Activated CD8-positive, alpha-beta T cell treated with anti-CD3 and anti-CD28 coated beads for 36 hours (primary cell): ENCODE data around the gene GLI1. TPM values are rescaled to one million over a fixed set of nuclear protein-coding genes. Genes with fewer than 3 reads are reported as not detected.
A peak's percentile ranks its signal among the peaks of the same experiment; 100 is the strongest.

ENCODE experiments used
- ATAC-seq: fragments of 200-7000 bp; cut with Tn5 transposase; one replicate; pipeline ENCODE4 v1.10.0; 2021; ENCODE audit warnings: mild to moderate bottlenecking, moderate library complexity
- CTCF ChIA-PET: fragments of 350-600 bp; sonication (Branson Sonifier 250); formaldehyde crosslinking; loops from one replicate; lab custom pipeline; 2021; ENCODE audit warnings: antibody characterized with exemption; lab: Charles Lee
- POLR2A ChIA-PET: fragments of 350-600 bp; sonication (Branson Sonifier 250); formaldehyde crosslinking; loops from one replicate; lab custom pipeline; 2021; ENCODE audit warnings: antibody characterized with exemption; lab: Charles Lee
- DNase-seq: peaks from one replicate; pipeline ENCODE4 v3.0.0-alpha.2; 2020
- H3K27ac Mint-ChIP-seq: one replicate; pipeline ENCODE4 v1.8.0; 2021; ENCODE audit warnings: mild to moderate bottlenecking, mixed read lengths
- H3K27me3 Mint-ChIP-seq: one replicate; pipeline ENCODE4 v1.8.0; 2021; ENCODE audit warnings: mixed read lengths
- H3K36me3 Mint-ChIP-seq: one replicate; pipeline ENCODE4 v1.8.0; 2021; ENCODE audit warnings: low read depth, mixed read lengths
- H3K4me1 Mint-ChIP-seq: one replicate; pipeline ENCODE4 v1.8.0; 2021; ENCODE audit warnings: low read depth, mixed read lengths
- H3K4me3 Mint-ChIP-seq: one replicate; pipeline ENCODE4 v1.8.0; 2021; ENCODE audit warnings: mild to moderate bottlenecking, moderate library complexity, mixed read lengths
- H3K9me3 Mint-ChIP-seq: one replicate; pipeline ENCODE4 v1.8.0; 2021; ENCODE audit warnings: mixed read lengths
- intact Hi-C: fragments of 100-400 bp; cut with micrococcal nuclease; formaldehyde crosslinking; loops from one replicate; pipeline ENCODE4 v1.10.0; 2022
- total RNA-seq, 2 experiments: library from RNA; stranded (reverse); gene quantifications; one replicate each; pipeline ENCODE4 v1.2.3, GENCODE V29; 2021
- TF ChIP-seq, protein P1 (sequence below): fragments of 200-600 bp; IDR thresholded peaks from one replicate; pipeline ENCODE4 v1.8.0; 2022; ENCODE audit warnings: antibody characterized with exemption, mild to moderate bottlenecking

The GLI1 gene
- total RNA-seq, 2 experiments from 2014 or later, result 0.20 to 0.83 TPM

DNA sequence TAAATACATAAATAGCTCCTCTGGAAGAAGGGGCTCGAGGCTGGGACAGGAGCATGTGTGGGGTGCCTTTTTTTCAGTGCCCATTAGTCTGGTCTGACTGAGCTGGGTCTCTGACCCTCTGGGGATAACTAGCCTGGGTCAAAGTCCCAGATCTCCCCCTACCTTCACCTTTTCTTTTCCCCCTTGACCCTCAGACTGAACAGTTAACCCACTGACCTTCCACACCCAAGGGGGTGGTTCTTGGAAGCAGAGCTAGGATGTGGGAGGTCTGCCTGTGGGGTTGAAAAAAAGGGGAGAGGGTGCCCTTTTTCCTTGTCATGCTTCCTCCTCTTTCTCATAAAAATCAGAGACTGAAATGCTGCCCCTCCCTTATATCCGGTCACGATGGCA lies 925 bp upstream of the GLI1 start:
- H3K9me3 Mint-ChIP-seq, result no peaks in the 10 kb centered on the region
- H3K4me1 Mint-ChIP-seq, result peaks cover 58% of the 10 kb centered on the region
- TF ChIP-seq, protein P1, sequence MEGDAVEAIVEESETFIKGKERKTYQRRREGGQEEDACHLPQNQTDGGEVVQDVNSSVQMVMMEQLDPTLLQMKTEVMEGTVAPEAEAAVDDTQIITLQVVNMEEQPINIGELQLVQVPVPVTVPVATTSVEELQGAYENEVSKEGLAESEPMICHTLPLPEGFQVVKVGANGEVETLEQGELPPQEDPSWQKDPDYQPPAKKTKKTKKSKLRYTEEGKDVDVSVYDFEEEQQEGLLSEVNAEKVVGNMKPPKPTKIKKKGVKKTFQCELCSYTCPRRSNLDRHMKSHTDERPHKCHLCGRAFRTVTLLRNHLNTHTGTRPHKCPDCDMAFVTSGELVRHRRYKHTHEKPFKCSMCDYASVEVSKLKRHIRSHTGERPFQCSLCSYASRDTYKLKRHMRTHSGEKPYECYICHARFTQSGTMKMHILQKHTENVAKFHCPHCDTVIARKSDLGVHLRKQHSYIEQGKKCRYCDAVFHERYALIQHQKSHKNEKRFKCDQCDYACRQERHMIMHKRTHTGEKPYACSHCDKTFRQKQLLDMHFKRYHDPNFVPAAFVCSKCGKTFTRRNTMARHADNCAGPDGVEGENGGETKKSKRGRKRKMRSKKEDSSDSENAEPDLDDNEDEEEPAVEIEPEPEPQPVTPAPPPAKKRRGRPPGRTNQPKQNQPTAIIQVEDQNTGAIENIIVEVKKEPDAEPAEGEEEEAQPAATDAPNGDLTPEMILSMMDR, result no peak
- no peak for ATAC-seq
- H3K36me3 Mint-ChIP-seq, result no peaks in the 10 kb centered on the region
- H3K4me3 Mint-ChIP-seq, result peak overlapping the region; percentile 86
- ChIA-PET CTCF (interaction anchor here (0.6 to 6.8 kb wide), 62 partner anchors 8 to 380 kb away, joined by 3 to 152 read pairs (median 4); partner anchors contain the start of genes ARHGAP9, DDIT3, INHBC and NEMP1), POLR2A (interaction anchor here (0.5 to 5.8 kb wide), 14 partner anchors 8 to 237 kb away, joined by 3 to 50 read pairs (median 3); partner anchors contain the start of genes ARHGAP9 and INHBC)
- H3K27ac Mint-ChIP-seq, result peak overlapping the region; percentile 96
- H3K27me3 Mint-ChIP-seq, result peaks cover 4% of the 10 kb centered on the region
- intact Hi-C loops, result loop anchor here (5.0 to 10.0 kb wide), 2 partner anchors 154 to 196 kb away; no protein-coding TSS in a partner anchor
- no peak for DNase-seq

DNA sequence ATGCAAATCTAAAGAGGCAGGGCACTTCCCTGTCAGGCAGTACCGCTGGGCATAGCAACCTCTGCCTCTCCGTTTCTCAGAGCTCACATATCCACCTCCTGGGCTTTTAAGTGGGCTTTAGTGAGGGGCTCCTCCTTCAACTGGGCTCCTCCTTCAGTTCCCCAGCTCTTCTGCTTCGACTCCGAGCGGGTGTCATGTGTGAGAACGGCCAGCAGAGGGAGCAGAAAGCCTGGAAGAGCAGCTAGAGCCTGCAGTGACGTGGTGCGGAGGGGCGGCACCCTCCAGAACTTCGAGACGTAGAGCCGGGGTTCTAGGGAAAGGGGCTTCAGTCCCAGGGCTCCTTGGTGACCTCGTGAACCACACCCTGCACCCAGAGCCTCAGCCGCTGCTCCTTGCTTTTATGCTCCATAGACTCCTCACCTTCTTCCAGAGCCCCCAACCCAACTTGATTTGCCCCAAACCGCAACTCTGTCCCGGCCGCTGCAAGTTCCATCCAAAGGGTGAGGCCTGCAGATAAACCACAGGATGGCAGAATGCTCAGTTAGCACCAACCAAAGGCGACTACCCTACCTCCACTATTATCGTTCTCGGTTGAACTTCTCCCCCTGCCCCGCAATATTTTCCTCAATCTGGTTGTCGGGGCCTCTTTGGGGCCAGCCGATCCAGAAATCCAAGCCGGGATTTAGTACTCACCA lies 383 bp upstream of the GLI1 start:
- peaks cover 63% of the 10 kb centered on the region for H3K4me1 Mint-ChIP-seq
- TF ChIP-seq, protein P1, result peak; percentile 90

DNA sequence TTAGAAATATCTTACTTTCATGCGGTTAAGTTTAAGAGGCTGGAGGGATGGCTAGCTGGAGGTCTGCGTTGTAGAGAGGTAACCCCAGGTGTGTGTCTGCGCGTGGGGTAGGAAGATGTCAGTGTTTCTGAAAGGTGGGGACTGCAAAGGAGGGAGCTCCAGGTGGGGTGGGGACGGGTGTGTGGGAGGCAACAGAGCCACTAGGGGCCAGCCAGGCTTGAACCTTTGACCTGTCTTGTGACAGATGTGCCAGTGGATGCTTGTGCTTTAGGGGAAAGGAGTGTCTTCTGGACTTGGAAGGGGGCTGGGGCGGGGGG lies 841 bp downstream of the GLI1 start:
- Mint-ChIP-seq H3K4me3 (peak overlapping the region; percentile 86), H3K27ac (no peak overlapping the region), H3K27me3 (peaks cover 4% of the 10 kb centered on the region), H3K36me3 (no peaks in the 10 kb centered on the region), H3K4me1 (peaks cover 54% of the 10 kb centered on the region), H3K9me3 (no peaks in the 10 kb centered on the region)
- TF ChIP-seq, protein P1, result no peak
- intact Hi-C loops, result no loop called here
- CTCF ChIA-PET, result interaction anchor here (1.1 to 6.8 kb wide), 9 partner anchors 8 to 219 kb away, joined by 3 to 152 read pairs (median 6); partner anchors contain the start of genes ARHGAP9 and INHBC
- POLR2A ChIA-PET, result interaction anchor here (0.8 to 5.8 kb wide), 6 partner anchors 9 to 59 kb away, joined by 3 to 50 read pairs (median 6); partner anchors contain the start of gene ARHGAP9
- ATAC-seq (no peak), DNase-seq (peak; percentile 58)

More for the DNA sequence above, 383 bp upstream of the GLI1 start:
- peak; percentile 98 for DNase-seq
- H3K27ac Mint-ChIP-seq, result peak overlapping the region; percentile 96
- POLR2A ChIA-PET, result interaction anchor here (0.5 to 5.8 kb wide), 10 partner anchors 9 to 238 kb away, joined by 3 to 50 read pairs (median 3); partner anchors contain the start of gene ARHGAP9
- no peaks in the 10 kb centered on the region for H3K36me3 Mint-ChIP-seq
- CTCF ChIA-PET, result interaction anchor here (0.6 to 6.8 kb wide), 62 partner anchors 9 to 380 kb away, joined by 3 to 152 read pairs (median 4); partner anchors contain the start of genes ARHGAP9, DDIT3, INHBC and NEMP1
- no peaks in the 10 kb centered on the region for H3K9me3 Mint-ChIP-seq
- intact Hi-C loops, result loop anchor here (5.0 to 10.0 kb wide), 2 partner anchors 154 to 197 kb away; no protein-coding TSS in a partner anchor
- peak; percentile 75 for ATAC-seq
- H3K4me3 Mint-ChIP-seq, result peak overlapping the region; percentile 86
- H3K27me3 Mint-ChIP-seq, result peaks cover 4% of the 10 kb centered on the region

DNA sequence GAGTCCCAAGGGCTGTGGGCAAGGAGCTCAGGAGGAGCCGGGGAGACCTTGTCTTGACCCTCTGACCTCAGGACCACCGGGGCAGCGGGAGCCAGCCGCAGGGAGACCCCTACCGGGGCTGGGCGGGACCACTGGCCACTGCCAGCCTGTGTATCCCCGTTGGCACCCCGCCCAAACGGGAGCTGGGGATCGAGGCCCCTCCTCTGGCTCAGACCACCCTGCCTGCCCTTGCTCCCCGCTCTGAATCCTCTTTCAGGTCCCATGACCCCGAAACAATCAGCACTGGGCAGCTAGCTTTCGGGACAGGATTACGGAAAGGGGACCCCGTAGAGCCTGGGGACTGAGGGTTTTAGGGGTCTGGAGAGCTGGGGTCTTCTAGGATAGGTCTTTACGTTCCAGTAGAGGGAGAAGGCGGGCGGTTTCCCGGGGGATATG lies 1.3 kb downstream of the GLI1 start:
- POLR2A ChIA-PET, result interaction anchor here (0.8 to 5.8 kb wide), 6 partner anchors 9 to 59 kb away, joined by 3 to 50 read pairs (median 6); partner anchors contain the start of gene ARHGAP9

More for the DNA sequence above, 1.3 kb downstream of the GLI1 start:
- TF ChIP-seq, protein P1, result no peak
- Mint-ChIP-seq H3K4me3 (peak overlapping the region; percentile 86), H3K27ac (no peak overlapping the region), H3K36me3 (no peaks in the 10 kb centered on the region), H3K9me3 (no peaks in the 10 kb centered on the region), H3K27me3 (peaks cover 4% of the 10 kb centered on the region), H3K4me1 (peaks cover 50% of the 10 kb centered on the region)
- CTCF ChIA-PET, result interaction anchor here (1.1 to 6.8 kb wide), 9 partner anchors 8 to 219 kb away, joined by 3 to 152 read pairs (median 6); partner anchors contain the start of genes ARHGAP9 and INHBC
- no peak for DNase-seq
- intact Hi-C loops, result no loop called here
- ATAC-seq, result no peak
